HepG2 (cell line): ENCODE measurements around the gene TXNRD2. TPM values are rescaled to one million over a fixed set of nuclear protein-coding genes. Genes with fewer than 3 reads are reported as not detected.

Experiments used
- AFF4 ChIP-seq: sonication (generic); formaldehyde crosslinking; IDR thresholded peaks from 2 replicates; pipeline ENCODE4 v1.4.0; 2020; ENCODE audit warnings: missing genetic modification reagents
- ATF3 ChIP-seq: sonication (generic); formaldehyde crosslinking; IDR thresholded peaks from 2 replicates; pipeline ENCODE4 v1.4.0; 2020; ENCODE audit warnings: missing genetic modification reagents
- FOXO1 ChIP-seq: sonication (generic); formaldehyde crosslinking; IDR thresholded peaks from 2 replicates; pipeline ENCODE4 v1.4.0; 2020; ENCODE audit warnings: missing genetic modification reagents
- HES4 ChIP-seq: sonication (generic); formaldehyde crosslinking; IDR thresholded peaks from 2 replicates; pipeline ENCODE4 v1.9.0; 2021; ENCODE audit warnings: mild to moderate bottlenecking, missing genetic modification reagents, borderline replicate concordance
- KAT7 ChIP-seq: IDR thresholded peaks from 2 replicates; pipeline ENCODE4 v1.6.1; 2018; ENCODE audit warnings: borderline replicate concordance, missing compliant biosample characterization
- KLF12 ChIP-seq: sonication (generic); formaldehyde crosslinking; IDR thresholded peaks from 2 replicates; pipeline ENCODE4 v1.4.0; 2020; ENCODE audit warnings: missing genetic modification reagents, borderline replicate concordance
- MAFG ChIP-seq: sonication (generic); formaldehyde crosslinking; IDR thresholded peaks from 2 replicates; pipeline ENCODE4 v1.5.1; 2020; ENCODE audit warnings: mild to moderate bottlenecking, missing genetic modification reagents
- NRL ChIP-seq: sonication (generic); formaldehyde crosslinking; IDR thresholded peaks from 2 replicates; pipeline ENCODE4 v1.5.0; 2020; ENCODE audit warnings: missing genetic modification reagents, mild to moderate bottlenecking, moderate library complexity, borderline replicate concordance
- PLSCR1 ChIP-seq: sonication (generic); formaldehyde crosslinking; IDR thresholded peaks from 2 replicates; pipeline ENCODE4 v1.5.0; 2020; ENCODE audit warnings: missing genetic modification reagents, mild to moderate bottlenecking, borderline replicate concordance
- RFXANK ChIP-seq: IDR thresholded peaks from 2 replicates; pipeline ENCODE4 v1.6.1; 2016
- SIX1 ChIP-seq: sonication (generic); formaldehyde crosslinking; IDR thresholded peaks from 2 replicates; pipeline ENCODE4 v1.4.0; 2020; ENCODE audit warnings: missing genetic modification reagents, borderline replicate concordance
- SP5 ChIP-seq: IDR thresholded peaks from 2 replicates; pipeline ENCODE4 v1.6.1; 2016; ENCODE audit warnings: low read depth, borderline replicate concordance
- TAF15 ChIP-seq: fragments of 200-400 bp; formaldehyde crosslinking; IDR thresholded peaks from one replicate; pipeline ENCODE4 v1.6.1; 2018; ENCODE audit warnings: mild to moderate bottlenecking, low read depth, low read length; ENCODE audit not compliant: poor library complexity, severe bottlenecking
- TCF7 ChIP-seq: sonication (generic); IDR thresholded peaks from 2 replicates; pipeline ENCODE4 v1.6.1; 2016; ENCODE audit warnings: antibody characterized with exemption, low read depth
- TGIF2 ChIP-seq: IDR thresholded peaks from 2 replicates; pipeline ENCODE4 v1.6.1; 2016; ENCODE audit warnings: control low read depth, missing compliant biosample characterization
- THAP7 ChIP-seq: sonication (generic); formaldehyde crosslinking; IDR thresholded peaks from 2 replicates; pipeline ENCODE4 v1.8.1; 2023; ENCODE audit warnings: mild to moderate bottlenecking, missing genetic modification reagents
- UBTF ChIP-seq: sonication (generic); formaldehyde crosslinking; IDR thresholded peaks from 2 replicates; pipeline ENCODE4 v1.4.0; 2020; ENCODE audit warnings: mild to moderate bottlenecking, missing genetic modification reagents
- XBP1 ChIP-seq: sonication (generic); formaldehyde crosslinking; IDR thresholded peaks from 2 replicates; pipeline ENCODE4 v1.5.0; 2020; ENCODE audit warnings: missing genetic modification reagents
- ZKSCAN5 ChIP-seq: sonication (generic); formaldehyde crosslinking; IDR thresholded peaks from 2 replicates; pipeline ENCODE4 v1.5.1; 2020; ENCODE audit warnings: mild to moderate bottlenecking, missing genetic modification reagents
- ZNF567 ChIP-seq: sonication (generic); formaldehyde crosslinking; IDR thresholded peaks from 2 replicates; pipeline ENCODE4 v1.8.1; 2023; ENCODE audit warnings: mild to moderate bottlenecking, missing genetic modification reagents, borderline replicate concordance
- ZNF577 ChIP-seq: sonication (generic); formaldehyde crosslinking; IDR thresholded peaks from 2 replicates; pipeline ENCODE4 v1.4.0; 2020; ENCODE audit warnings: mild to moderate bottlenecking, low read depth, missing genetic modification reagents, borderline replicate concordance
- ZSCAN29 ChIP-seq: sonication (generic); formaldehyde crosslinking; conservative IDR thresholded peaks from 2 replicates; pipeline ENCODE4 v1.4.0; 2020; ENCODE audit warnings: mild to moderate bottlenecking, missing genetic modification reagents
- polyA plus RNA-seq, 8 experiments: library from polyadenylated mRNA; depleted of rRNA in 3 of 8; stranded (reverse) in 7 of 8; unstranded in 1 of 8; fragments of >200 nt; fragmentation: Illumina TruSeq in 4 of 8; extraction: Trizol in 4 of 8; gene quantifications; 2 replicates each; pipeline versions ENCODE4 v1.2.1 to v1.2.3, GENCODE V29; 2011 to 2016; ENCODE audit warnings: low read depth in 4 of 8, missing spikeins in 1 of 8, mixed read lengths in 1 of 8; ENCODE audit not compliant: insufficient read depth in 1 of 8
- total RNA-seq, 5 experiments: library from RNA; depleted of rRNA; stranded (reverse); fragments of >200 nt; fragmentation: Illumina TruSeq; extraction: Trizol; gene quantifications; 2 replicates each; pipeline ENCODE4 v1.2.3, GENCODE V29; 2016; ENCODE audit warnings: low read depth in 1 of 5

TXNRD2 gene
- total and polyA plus RNA-seq, 2 of the 13 experiments (the other 11 are each of a cell fraction or from before 2014, with no cell fraction given): 17.5 to 18.6 TPM

GRCh38 chr22:19854778-19855503 is 86.7 kb downstream of the TXNRD2 start, which contains the start of the genes GNB1L and RTL10 (continued):
- TF ChIP-seq UBTF (CRISPR knock-in tag) (peak; percentile 53; the same call in 1 of the 2 replicates), KLF12 (CRISPR knock-in tag) (peak; percentile 63; the same call in 1 of the 2 replicates), ATF3 (CRISPR knock-in tag) (0 out of 2 replicates have a peak, but pooled peaks have one; percentile 4), SP5 (CRISPR knock-in tag) (peak; percentile 92), ZSCAN29 (CRISPR knock-in tag) (peak; percentile 82), TCF7 (no peak), MAFG (CRISPR knock-in tag) (no peak), FOXO1 (CRISPR knock-in tag) (no peak), RFXANK (CRISPR knock-in tag) (no peak), KAT7 (CRISPR knock-in tag) (peak; percentile 63; the same call in 1 of the 2 replicates), AFF4 (CRISPR knock-in tag) (no peak), HES4 (CRISPR knock-in tag) (no peak; the same call in 1 of the 2 replicates), NRL (CRISPR knock-in tag) (no peak; the same call in 1 of the 2 replicates), PLSCR1 (CRISPR knock-in tag) (peak; percentile 61), XBP1 (CRISPR knock-in tag) (no peak; the same call in 1 of the 2 replicates), ZNF577 (CRISPR knock-in tag) (peak; percentile 90), SIX1 (no peak), TGIF2 (peak; percentile 87), ZKSCAN5 (0 out of 2 replicates have a peak, but pooled peaks have one; percentile 51), TAF15 (no peak), THAP7 (CRISPR knock-in tag) (peak; percentile 88), ZNF567 (CRISPR knock-in tag) (peak; percentile 86; the same call in 1 of the 2 replicates)
